D341Med (cell line): ENCODE results near the gene PTGES3.
A peak's percentile ranks its signal among the peaks of the same experiment; 100 is the strongest.
"Not testable (repeated sequence)": the region's sequence is repeated elsewhere in the genome, so short reads cannot be mapped to it uniquely, and the experiment has no call there.

ENCODE experiments used
- DNase-seq: peaks from one replicate; pipeline ENCODE4 v3.0.0; 2012; ENCODE audit warnings: low spot score

Gene PTGES3

GRCh38 chr12:56657416-56658379 lies 30.4 kb downstream of the PTGES3 start:
- DNase-seq = no peak

- DNase-seq = not testable (repeated sequence)
Observed at GRCh38 chr12:56653781-56654180, 34.3 kb downstream of the PTGES3 start.

DNA sequence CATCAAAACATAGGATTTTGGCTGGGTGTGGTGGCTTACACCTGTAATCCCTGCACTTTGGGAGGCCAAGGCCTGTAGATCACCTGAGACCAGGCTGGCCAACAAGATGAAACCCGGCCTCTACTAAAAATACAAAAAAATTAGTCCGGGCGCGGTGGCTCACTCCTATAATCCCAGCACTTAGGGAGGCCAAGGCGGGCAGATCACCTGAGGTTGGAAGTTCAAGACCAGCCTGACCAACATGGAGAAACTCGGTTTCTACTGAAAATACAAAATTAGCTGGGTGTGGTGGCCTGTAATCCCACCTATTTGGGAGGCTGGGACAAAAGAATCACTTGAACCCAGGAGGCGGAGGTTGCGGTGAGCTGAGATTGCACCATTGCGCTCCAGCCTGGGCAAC lies 40.1 kb downstream of the PTGES3 start:
- not testable (repeated sequence) for DNase-seq

DNA sequence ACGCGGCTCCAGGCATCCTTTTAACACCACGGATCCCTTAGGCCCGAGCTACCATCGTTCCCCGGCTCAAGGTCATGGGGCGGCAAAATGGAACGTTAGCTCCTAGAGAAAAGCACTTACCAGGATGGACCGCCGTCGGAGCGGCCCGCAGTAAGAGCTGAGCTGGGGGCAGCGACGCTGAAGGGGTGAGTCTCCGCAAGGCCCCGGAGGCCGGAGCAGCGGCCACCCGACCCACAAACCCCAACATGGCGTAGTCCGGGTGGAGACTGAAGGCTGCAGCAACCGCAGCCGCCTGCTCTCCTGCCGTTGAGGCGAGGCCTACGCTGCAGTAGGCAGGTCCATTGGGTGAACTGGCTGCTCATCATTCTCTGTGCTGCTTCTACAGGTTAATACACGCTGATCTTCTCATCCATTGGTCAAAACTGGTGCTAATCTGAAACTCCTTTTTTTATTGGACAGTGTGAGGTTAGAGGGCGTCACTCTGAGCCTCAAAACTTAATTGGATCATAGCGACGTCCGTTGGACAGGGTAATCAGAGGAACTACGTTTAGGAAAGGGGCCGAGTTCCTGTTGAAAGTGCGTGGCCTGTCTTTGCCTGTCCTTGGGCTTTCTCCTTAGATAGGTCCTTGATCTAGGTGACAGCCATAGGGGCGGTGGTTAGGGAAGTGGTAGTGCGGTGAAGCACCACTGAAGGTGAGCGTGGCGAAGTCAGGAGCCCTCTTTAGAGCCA lies 42.2 kb downstream of the PTGES3 start, which contains the start of gene ATP5F1B:
TSS of gene ATP5F1B (minus strand) at position 268 of the 730 bp plus-strand sequence. CDS start at position 247, 21 bp downstream.
- DNase-seq = peak; percentile 96

- DNase-seq = no peak
Observed at GRCh38 chr12:56645201-56645716, 42.8 kb downstream of the PTGES3 start.

DNA sequence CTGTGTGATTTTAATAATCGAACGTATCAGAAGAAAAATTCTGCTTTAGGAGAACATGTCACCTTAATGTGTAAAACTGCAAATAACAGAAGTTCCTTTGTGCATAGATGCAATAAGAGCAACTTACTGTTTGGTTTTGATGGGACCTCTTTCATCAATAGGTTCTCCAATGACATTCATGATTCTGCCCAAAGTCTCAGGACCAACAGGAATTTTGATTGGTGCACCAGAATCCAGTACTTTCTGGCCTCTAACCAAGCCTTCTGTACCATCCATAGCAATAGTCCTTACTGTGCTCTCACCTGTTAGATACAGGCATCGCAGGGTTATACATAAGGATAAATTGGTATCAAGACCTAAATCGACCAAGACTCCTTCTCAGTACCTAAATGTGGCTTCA lies 43.4 kb downstream of the PTGES3 start:
- no peak for DNase-seq

GRCh38 chr12:56641219-56641618 lies 46.9 kb downstream of the PTGES3 start:
- DNase-seq = no peak

GRCh38 chr12:56637621-56638020 lies 50.5 kb downstream of the PTGES3 start:
- no peak for DNase-seq

DNA sequence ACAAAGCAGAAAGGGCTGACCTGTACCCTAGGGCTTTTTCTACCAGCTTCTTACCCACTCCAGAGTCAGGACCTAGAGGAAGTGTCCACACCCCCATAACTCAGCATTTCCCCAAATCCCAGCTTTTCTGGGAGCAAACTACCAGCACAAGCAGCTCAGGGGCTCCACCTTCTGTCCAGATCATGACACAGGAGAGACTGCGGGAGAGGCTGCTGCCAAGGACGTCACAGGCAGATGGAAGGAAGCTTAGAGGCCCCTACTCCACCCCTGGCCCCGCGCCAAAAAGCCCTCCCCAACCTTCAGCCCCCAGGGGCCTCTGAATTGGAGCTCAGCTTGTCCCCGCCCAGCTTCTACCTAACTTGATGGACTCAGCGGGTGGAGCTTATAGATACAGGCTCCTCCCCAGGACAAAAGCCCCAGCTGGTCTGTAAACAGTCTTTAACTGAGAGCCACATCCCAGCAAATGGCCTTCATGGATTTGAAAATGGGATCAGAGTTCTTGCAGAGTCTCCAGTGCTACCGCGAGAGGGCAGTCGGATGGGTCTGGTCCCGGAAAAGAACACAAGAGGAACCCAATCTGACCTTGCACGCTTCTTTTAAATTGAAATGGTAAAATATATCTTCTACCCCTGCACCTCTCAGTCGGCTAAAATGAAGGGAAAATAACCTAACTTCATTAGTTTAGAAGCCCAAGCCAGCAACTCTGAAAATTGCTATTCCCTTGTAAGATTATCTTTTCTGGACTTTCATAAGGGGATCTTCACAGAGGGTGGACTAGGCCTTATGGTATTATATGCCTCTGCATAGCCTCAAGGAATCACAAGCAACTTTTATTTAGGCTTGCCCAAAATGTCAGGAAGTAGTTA lies 51.2 kb downstream of the PTGES3 start:
- peak; percentile 91 for DNase-seq

DNA sequence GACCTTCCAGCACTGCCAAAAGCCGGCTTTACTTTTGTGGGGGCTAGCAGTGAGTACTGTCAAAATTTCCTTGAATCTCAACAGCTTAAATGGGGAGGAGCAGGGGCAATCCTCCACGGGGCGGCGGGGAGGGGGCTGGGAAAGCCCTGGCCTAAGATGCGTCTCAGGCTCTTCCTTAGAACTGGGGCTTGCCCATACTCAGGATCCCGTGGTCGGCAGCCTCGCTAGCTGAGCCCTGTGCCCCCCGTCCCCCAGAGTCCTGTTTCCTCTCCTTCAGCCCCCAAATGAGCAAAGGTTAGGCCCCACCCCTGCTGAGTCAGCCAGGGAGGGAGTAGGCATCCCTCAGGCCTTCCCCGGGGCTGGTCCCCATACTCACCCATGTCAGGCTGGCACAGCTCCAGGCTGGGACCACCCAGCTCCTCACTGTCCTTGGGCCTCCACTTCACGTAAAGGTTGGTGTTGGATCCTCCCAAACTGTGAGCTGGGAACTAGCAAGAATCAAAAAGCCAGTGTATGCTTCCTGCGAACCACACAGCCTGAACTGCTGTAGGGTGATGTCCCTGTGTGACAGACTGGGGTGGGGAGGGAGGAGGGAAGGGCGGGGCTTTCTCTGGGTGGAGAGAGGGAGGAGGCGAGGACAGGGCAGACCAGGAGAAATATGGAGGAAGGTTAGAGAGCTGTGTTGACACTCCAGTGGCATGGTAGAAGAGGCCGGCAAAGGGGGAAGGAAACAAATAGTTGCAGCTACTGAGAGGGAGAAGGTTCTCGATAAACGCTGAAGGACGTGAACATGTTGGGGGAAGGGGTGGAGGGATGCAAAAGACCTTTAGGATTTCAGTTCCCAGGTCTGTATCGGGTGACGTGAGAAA lies 52.0 kb downstream of the PTGES3 start:
- peak; percentile 73 for DNase-seq

GRCh38 chr12:56634837-56635791 lies 53.0 kb downstream of the PTGES3 start:
- peak; percentile 83 for DNase-seq

GRCh38 chr12:56634242-56634836 lies 53.7 kb downstream of the PTGES3 start:
- peak; percentile 48 for DNase-seq

DNA sequence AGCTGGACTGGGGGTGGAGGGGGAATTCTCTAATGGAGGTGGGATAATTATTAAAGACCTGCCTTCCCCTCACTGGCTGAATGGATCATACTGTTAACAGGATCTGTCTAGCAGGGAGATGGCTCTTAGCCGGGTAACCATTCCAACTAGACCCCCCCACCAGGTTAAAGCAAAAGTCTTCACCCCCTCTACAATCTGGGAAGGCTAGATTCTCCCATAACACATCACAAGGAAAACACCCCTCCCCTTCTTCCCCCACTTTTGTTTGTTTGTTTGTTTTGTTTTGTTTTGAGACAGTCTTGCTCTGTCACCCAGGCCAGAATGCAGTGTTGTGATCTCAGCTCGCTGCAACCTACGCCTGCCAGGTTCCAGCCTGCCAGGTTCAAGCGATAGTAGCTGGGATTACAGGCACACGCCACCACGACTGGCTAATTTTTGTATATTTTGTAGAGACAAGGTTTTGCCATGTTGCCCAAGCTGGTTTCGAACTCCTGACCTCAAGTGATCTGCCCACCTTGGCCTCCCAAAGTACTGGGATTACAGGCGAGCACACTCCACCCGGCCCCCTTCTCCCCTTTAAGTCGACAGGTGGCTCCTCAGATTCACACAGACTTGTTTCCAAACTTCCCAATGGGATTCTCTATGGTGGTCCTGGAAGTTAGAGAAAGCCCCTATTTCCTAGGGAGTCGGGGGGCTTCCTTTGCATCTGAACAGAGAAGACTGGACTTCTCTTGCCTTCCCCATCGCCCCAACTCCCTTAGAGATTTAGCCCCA lies 54.4 kb downstream of the PTGES3 start:
- DNase-seq = no peak

DNA sequence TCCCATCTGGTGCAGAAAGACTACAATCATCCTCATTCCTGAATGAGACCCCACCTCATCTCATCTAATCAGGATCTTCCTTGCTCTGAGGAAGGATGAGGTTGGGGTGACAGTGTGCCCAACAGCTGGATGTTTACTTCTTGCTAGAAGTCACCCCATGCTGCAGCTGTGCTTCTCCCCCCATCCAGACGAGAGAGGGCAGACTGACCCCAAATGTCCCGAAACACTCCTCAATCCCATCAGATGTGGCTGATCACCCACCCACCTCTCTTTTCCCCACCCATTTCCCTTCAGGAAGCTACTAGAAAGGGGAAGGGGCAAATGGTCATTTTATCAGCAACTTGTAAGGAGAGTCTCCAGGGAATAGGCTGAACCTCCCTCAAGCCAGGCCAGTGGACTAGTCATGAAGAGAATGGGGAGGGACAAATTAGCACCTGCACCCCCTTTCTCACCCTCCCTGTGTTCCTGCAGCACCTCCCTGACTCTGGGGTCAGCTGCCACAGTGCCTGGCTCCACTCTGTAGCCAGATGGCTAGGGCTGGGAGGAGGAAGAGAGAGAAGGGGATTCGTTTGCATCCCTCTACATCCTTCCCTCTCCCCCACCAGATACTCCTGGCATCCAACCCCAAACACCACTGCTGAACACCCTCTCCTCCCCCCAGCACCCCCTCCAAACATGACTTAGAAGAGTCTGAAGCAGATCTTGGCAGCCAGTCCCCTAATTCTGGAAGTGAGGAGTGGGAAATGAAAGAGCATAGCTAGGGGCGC lies 55.2 kb downstream of the PTGES3 start:
- no peak for DNase-seq

- DNase-seq = peak; percentile 76
Observed at GRCh38 chr12:56631790-56632700, 56.0 kb downstream of the PTGES3 start.

DNA sequence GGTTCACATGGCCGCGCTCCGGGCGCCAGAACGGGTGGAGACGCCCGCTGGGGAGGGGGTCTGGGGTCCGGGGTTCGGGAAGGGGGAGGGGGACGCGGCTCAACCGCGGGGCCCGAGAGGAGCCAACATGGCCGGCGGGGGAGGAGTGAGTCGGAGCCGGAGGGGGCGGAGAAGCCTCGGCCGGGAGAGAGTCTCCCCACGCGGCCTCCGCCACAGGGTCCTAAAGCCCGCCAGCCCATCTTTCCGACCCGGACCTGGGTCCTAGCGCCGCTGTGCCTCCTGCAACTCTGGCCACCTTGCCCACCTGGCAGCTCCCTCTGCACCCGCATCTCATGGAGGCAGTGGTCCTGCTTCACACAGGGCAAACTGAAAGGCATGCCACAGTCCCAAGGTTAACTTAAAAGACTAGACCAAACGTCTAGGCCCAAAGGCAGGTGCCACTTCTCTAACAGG lies 57.9 kb downstream of the PTGES3 start, which contains the start of gene BAZ2A:
TSS of gene BAZ2A (minus strand) at position 147 of the 453 bp plus-strand sequence. CDS start 12,796 bp downstream, outside the sequence.
- peak; percentile 94 for DNase-seq
